K562 (cell line): Measurements from ENCODE around the gene MED22. TPM values are rescaled to one million over a fixed set of nuclear protein-coding genes. Genes with fewer than 3 reads are reported as not detected.
A peak's percentile ranks its signal among the peaks of the same experiment; 100 is the strongest.

Experiments
- CREB1 ChIP-seq, 2 experiments: sonication (generic) in 1 of 2; formaldehyde crosslinking in 1 of 2; IDR thresholded peaks; 2 replicates each; pipeline versions ENCODE4 v1.6.1 to v1.8.0; 2012 to 2022; ENCODE audit warnings: inconsistent platforms in 1 of 2, mild to moderate bottlenecking in 1 of 2, missing genetic modification reagents in 1 of 2, moderate library complexity in 1 of 2
- EWSR1 ChIP-seq: fragments of 450-650 bp; IDR thresholded peaks from 2 replicates; pipeline ENCODE4 v1.6.1; 2018; ENCODE audit warnings: borderline replicate concordance, mild to moderate bottlenecking, low read depth, moderate library complexity; ENCODE audit not compliant: partially characterized antibody
- HDAC2 ChIP-seq: fragments of 450-650 bp; IDR thresholded peaks from 2 replicates; pipeline ENCODE4 v1.6.1; 2016; ENCODE audit warnings: mild to moderate bottlenecking
- MTA3 ChIP-seq: fragments of 450-650 bp; formaldehyde crosslinking; IDR thresholded peaks from 2 replicates; pipeline ENCODE4 v1.6.1; 2017; ENCODE audit warnings: mild to moderate bottlenecking, borderline replicate concordance
- SLC30A9 ChIP-seq: fragments of 250-450 bp; sonication (Bioruptor Pico); IDR thresholded peaks from 2 replicates; pipeline ENCODE4 v1.8.0; 2022; ENCODE audit warnings: mild to moderate bottlenecking, moderate library complexity
- TBL1XR1 ChIP-seq, 2 experiments: IDR thresholded peaks; 2 replicates each; pipeline ENCODE4 v1.6.1; 2012; ENCODE audit warnings: improper control_type of control experiment in 2 of 2, low read length in 2 of 2, mild to moderate bottlenecking in 1 of 2
- ZNF41 ChIP-seq: fragments of 250-450 bp; sonication (Bioruptor Pico); conservative IDR thresholded peaks from 2 replicates; pipeline ENCODE4 v1.4.0; 2020; ENCODE audit warnings: mild to moderate bottlenecking
- polyA plus RNA-seq, 8 experiments: library from polyadenylated mRNA; depleted of rRNA in 4 of 8; stranded (reverse) in 5 of 8; unstranded in 3 of 8; fragments of >200 nt; fragmentation: Nextera tagmentation in 2 of 8; fragmentation: Illumina TruSeq in 1 of 8; extraction: Ambion mirVana in 2 of 8; extraction: Trizol in 1 of 8; gene quantifications; 2 replicates each; pipeline versions ENCODE4 v1.2.1 to v1.2.3, GENCODE V29; 2011 to 2014; ENCODE audit warnings: inconsistent platforms in 1 of 8, missing spikeins in 1 of 8
- total RNA-seq, 7 experiments: library from RNA; depleted of rRNA in 6 of 7; stranded (reverse); fragments of >200 nt in 6 of 7; fragmentation: Illumina TruSeq in 2 of 7; extraction: Trizol in 2 of 7; gene quantifications; 2 replicates each; pipeline versions ENCODE4 v1.2.1 to v1.2.3, GENCODE V29; 2011 to 2021; ENCODE audit warnings: low replicate concordance in 1 of 7
- TF ChIP-seq, protein P1 (sequence below), 2 experiments: fragments of 450-650 bp; formaldehyde crosslinking in 1 of 2; IDR thresholded peaks; 2 replicates each; pipeline versions ENCODE4 v1.4.0 to v1.6.1; 2014 to 2020; ENCODE audit warnings: mild to moderate bottlenecking in 2 of 2, borderline replicate concordance in 1 of 2, low read depth in 1 of 2
- TF ChIP-seq, protein P2 (sequence below): fragments of 450-650 bp; formaldehyde crosslinking; conservative IDR thresholded peaks from 2 replicates; pipeline ENCODE4 v1.4.0; 2022; ENCODE audit warnings: mild to moderate bottlenecking, missing genetic modification characterization
- TF ChIP-seq, protein P3 (sequence below): sonication (generic); formaldehyde crosslinking; IDR thresholded peaks from 2 replicates; pipeline ENCODE4 v1.8.0; 2022; ENCODE audit warnings: mild to moderate bottlenecking, missing genetic modification reagents
- TF ChIP-seq, protein P4 (sequence below): fragments of 450-650 bp; formaldehyde crosslinking; IDR thresholded peaks from 2 replicates; pipeline ENCODE4 v1.4.0; 2022; ENCODE audit warnings: mild to moderate bottlenecking, moderate library complexity
- TF ChIP-seq, protein P5 (sequence below): conservative IDR thresholded peaks from 2 replicates; pipeline ENCODE4 v1.6.1; 2011; ENCODE audit warnings: low read depth, mild to moderate bottlenecking, low read length; ENCODE audit not compliant: control insufficient read depth

MED22 gene
- total and polyA plus RNA-seq, 9 of the 15 experiments (the other 6 are each of a cell fraction or from before 2014, with no cell fraction given): 0.73 to 35.6 (median 22.3) TPM

DNA sequence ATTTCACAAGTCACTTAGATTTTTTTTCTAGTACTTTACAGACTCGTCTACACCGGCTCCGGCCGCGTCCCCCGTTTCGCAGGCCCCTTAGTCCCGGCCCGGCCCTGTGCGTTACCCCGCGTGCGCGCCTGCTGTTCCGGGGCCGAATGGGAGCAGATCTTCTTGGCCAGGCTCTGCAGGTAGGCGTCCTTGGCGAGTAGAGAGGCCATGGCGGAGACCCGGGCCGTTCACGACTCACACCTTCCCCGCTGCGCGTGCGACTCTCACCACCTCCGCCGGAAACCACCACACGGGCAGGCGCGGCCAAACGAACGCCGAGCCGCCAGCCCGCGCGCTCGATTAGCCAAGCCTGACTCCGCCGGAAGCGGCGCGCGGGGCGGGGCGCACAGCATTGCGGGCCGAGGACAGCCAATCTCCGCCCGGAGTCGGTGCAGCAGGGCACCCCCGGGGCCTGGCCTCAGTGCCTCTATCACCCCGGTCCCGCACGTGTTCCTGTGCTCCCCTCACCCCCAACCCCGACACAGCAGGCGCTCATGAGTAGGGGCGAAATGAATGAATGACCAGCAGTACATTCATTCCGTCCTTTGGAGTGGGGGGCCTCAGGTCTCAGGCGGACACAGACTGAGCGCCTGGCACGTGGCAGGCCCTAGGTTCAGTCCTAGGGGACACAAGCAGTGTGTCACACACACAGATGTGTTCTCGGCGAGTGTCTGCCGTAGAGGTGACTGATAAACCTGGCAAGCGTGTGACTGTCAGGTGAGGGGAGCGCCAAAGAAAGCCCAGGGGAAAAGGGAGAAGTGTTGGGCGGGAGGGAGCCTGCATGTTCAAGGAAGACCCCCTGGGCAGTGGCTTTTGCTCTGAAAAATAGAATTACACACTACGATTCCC is 11.8 kb downstream of the MED22 start, which contains the start of gene SURF6 (continued):
- TF ChIP-seq, protein P1, sequence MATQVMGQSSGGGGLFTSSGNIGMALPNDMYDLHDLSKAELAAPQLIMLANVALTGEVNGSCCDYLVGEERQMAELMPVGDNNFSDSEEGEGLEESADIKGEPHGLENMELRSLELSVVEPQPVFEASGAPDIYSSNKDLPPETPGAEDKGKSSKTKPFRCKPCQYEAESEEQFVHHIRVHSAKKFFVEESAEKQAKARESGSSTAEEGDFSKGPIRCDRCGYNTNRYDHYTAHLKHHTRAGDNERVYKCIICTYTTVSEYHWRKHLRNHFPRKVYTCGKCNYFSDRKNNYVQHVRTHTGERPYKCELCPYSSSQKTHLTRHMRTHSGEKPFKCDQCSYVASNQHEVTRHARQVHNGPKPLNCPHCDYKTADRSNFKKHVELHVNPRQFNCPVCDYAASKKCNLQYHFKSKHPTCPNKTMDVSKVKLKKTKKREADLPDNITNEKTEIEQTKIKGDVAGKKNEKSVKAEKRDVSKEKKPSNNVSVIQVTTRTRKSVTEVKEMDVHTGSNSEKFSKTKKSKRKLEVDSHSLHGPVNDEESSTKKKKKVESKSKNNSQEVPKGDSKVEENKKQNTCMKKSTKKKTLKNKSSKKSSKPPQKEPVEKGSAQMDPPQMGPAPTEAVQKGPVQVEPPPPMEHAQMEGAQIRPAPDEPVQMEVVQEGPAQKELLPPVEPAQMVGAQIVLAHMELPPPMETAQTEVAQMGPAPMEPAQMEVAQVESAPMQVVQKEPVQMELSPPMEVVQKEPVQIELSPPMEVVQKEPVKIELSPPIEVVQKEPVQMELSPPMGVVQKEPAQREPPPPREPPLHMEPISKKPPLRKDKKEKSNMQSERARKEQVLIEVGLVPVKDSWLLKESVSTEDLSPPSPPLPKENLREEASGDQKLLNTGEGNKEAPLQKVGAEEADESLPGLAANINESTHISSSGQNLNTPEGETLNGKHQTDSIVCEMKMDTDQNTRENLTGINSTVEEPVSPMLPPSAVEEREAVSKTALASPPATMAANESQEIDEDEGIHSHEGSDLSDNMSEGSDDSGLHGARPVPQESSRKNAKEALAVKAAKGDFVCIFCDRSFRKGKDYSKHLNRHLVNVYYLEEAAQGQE (IDR thresholded peaks at IDR 0.05; ENCODE audit: borderline replicate concordance): peak; percentile 99
- TF ChIP-seq, protein P1 (CRISPR knock-in tag; IDR thresholded peaks at IDR 0.05; ENCODE audit: low read depth): peak; percentile 47; the same call in 1 of the 2 replicates
- TF ChIP-seq SLC30A9 (CRISPR knock-in tag) (no peak), MTA3 (peak; percentile 74; the same call in 1 of the 2 replicates), HDAC2 (peak; percentile 36; the same call in 1 of the 2 replicates), ZNF41 (CRISPR knock-in tag) (no peak), CREB1 (IDR thresholded peaks at IDR 0.05) (peak; percentile 71; the same call in 1 of the 2 replicates), CREB1 (CRISPR knock-in tag; IDR thresholded peaks at IDR 0.05) (peak; percentile 78), EWSR1 (no peak), TBL1XR1 (IDR thresholded peaks at IDR 0.05; ENCODE audit: low read length in 2 of 2) (peak; percentile 58 to 71; a peak in 1 of 4 replicates)
- TF ChIP-seq, protein P2, sequence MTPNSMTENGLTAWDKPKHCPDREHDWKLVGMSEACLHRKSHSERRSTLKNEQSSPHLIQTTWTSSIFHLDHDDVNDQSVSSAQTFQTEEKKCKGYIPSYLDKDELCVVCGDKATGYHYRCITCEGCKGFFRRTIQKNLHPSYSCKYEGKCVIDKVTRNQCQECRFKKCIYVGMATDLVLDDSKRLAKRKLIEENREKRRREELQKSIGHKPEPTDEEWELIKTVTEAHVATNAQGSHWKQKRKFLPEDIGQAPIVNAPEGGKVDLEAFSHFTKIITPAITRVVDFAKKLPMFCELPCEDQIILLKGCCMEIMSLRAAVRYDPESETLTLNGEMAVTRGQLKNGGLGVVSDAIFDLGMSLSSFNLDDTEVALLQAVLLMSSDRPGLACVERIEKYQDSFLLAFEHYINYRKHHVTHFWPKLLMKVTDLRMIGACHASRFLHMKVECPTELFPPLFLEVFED (CRISPR knock-in tag): no peak
- TF ChIP-seq, protein P3, sequence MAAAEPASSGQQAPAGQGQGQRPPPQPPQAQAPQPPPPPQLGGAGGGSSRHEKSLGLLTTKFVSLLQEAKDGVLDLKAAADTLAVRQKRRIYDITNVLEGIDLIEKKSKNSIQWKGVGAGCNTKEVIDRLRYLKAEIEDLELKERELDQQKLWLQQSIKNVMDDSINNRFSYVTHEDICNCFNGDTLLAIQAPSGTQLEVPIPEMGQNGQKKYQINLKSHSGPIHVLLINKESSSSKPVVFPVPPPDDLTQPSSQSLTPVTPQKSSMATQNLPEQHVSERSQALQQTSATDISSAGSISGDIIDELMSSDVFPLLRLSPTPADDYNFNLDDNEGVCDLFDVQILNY (CRISPR knock-in tag): no peak
- TF ChIP-seq, protein P4, sequence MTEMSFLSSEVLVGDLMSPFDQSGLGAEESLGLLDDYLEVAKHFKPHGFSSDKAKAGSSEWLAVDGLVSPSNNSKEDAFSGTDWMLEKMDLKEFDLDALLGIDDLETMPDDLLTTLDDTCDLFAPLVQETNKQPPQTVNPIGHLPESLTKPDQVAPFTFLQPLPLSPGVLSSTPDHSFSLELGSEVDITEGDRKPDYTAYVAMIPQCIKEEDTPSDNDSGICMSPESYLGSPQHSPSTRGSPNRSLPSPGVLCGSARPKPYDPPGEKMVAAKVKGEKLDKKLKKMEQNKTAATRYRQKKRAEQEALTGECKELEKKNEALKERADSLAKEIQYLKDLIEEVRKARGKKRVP (CRISPR knock-in tag): no peak
- TF ChIP-seq, protein P5, sequence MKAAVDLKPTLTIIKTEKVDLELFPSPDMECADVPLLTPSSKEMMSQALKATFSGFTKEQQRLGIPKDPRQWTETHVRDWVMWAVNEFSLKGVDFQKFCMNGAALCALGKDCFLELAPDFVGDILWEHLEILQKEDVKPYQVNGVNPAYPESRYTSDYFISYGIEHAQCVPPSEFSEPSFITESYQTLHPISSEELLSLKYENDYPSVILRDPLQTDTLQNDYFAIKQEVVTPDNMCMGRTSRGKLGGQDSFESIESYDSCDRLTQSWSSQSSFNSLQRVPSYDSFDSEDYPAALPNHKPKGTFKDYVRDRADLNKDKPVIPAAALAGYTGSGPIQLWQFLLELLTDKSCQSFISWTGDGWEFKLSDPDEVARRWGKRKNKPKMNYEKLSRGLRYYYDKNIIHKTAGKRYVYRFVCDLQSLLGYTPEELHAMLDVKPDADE: peak; percentile 99
